Measurements from ENCODE around the gene NPAS2.

- no peak for TF ChIP-seq EZH2phosphoT487 (IDR thresholded peaks at IDR 0.05)
- TF ChIP-seq, protein P1, sequence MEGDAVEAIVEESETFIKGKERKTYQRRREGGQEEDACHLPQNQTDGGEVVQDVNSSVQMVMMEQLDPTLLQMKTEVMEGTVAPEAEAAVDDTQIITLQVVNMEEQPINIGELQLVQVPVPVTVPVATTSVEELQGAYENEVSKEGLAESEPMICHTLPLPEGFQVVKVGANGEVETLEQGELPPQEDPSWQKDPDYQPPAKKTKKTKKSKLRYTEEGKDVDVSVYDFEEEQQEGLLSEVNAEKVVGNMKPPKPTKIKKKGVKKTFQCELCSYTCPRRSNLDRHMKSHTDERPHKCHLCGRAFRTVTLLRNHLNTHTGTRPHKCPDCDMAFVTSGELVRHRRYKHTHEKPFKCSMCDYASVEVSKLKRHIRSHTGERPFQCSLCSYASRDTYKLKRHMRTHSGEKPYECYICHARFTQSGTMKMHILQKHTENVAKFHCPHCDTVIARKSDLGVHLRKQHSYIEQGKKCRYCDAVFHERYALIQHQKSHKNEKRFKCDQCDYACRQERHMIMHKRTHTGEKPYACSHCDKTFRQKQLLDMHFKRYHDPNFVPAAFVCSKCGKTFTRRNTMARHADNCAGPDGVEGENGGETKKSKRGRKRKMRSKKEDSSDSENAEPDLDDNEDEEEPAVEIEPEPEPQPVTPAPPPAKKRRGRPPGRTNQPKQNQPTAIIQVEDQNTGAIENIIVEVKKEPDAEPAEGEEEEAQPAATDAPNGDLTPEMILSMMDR (IDR thresholded peaks at IDR 0.05) = no peak
These were observed 26.7 kb upstream of the NPAS2 start for GRCh38 chr2:100793220-100793619.
